Thyroid gland (tissue), 4 donors: ENCODE results near the gene AURKAIP1. TPM values are rescaled to one million over a fixed set of nuclear protein-coding genes. Genes with fewer than 3 reads are reported as not detected.

Experiments used
- DNase-seq, 2 donors: peaks; one replicate each; pipeline ENCODE4 v3.0.0-alpha.2; 2019
- H3K27ac ChIP-seq, 3 donors: fragments of 200-600 bp; sonication (generic); 1 replicate in 2 of 3; 2 replicates in 1 of 3; pipeline ENCODE4 v1.5.1; 2016 to 2019; ENCODE audit warnings: mild to moderate bottlenecking in 1 of 3, moderate library complexity in 1 of 3
- H3K27me3 ChIP-seq: fragments of 200-600 bp; sonication (generic); one replicate; pipeline ENCODE4 v1.5.1; 2019
- H3K36me3 ChIP-seq, 2 donors: fragments of 200-600 bp; sonication (generic); one replicate each; pipeline ENCODE4 v1.5.1; 2016 to 2019
- H3K4me1 ChIP-seq, 2 donors: fragments of 200-600 bp; sonication (generic); one replicate each; pipeline ENCODE4 v1.5.1; 2017 to 2019
- H3K4me3 ChIP-seq, 3 donors: fragments of 200-600 bp; sonication (generic); replicated peaks in 1 of 3; 1 replicate in 2 of 3; 2 replicates in 1 of 3; pipeline ENCODE4 v1.5.1; 2016; ENCODE audit warnings: mild to moderate bottlenecking in 1 of 3
- H3K9me3 ChIP-seq: fragments of 200-600 bp; sonication (generic); one replicate; pipeline ENCODE4 v1.5.1; 2017
- POLR2A ChIP-seq, 2 donors: fragments of 450-650 bp; IDR thresholded peaks; one replicate each; pipeline ENCODE4 v1.6.1; 2017; ENCODE audit warnings: antibody characterized with exemption in 2 of 2, mild to moderate bottlenecking in 2 of 2, moderate library complexity in 1 of 2
- whole genome bisulfite sequencing, 2 donors: methylation state at CpG; one replicate each; pipeline ENCODE4 v1.1.5; 2017; 5-methylcytosine and 5-hydroxymethylcytosine counted together
- intact Hi-C: fragments of 100-400 bp; cut with DNase I; formaldehyde crosslinking; loops from one replicate; pipeline ENCODE4 v1.15.1; 2023
- total RNA-seq, 4 donors: library from RNA; depleted of rRNA; stranded (reverse); fragments of >200 nt; gene quantifications; one replicate each; pipeline ENCODE4 v1.2.3, GENCODE V29; 2016
- TF ChIP-seq, protein P1 (sequence below), 6 experiments: fragments of 200-600 bp in 3 of 6; fragments of 450-650 bp in 3 of 6; sonication (generic) in 3 of 6; IDR thresholded peaks; one replicate each; pipeline ENCODE4 v1.5.1; 2016 to 2019; ENCODE audit warnings: antibody characterized with exemption in 6 of 6, mild to moderate bottlenecking in 2 of 6, inconsistent platforms in 1 of 6, moderate library complexity in 1 of 6

AURKAIP1 gene
- total RNA-seq, 4 donors from 2014 or later = 73.8 to 198 (median 105) TPM

DNA sequence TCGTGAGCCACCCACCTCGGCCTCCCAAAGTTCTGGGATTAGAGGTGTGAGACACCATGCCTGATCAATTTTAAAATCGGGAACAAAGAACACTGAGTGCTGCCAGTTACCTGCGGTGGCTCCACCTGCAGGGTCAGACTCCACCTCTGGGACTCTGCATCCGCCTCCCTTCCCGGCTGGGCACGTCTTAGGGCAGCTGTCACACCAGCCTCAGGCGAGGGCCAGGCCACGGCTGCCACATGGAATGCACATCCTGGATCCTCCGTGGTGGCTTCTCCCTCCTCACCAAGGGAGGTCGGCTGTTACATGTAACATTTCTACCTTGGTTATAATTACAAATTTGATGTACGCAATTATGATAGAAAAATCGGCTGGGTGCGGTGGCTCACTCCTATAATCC, 10.7 kb downstream of the AURKAIP1 start:
- 81% methylated on average over 12 to 14 of the region's 14 CpGs for WGBS, 2 donors
- no peaks in the 10 kb centered on the region for H3K36me3 ChIP-seq
- intact Hi-C loops = no loop called here
- DNase-seq = no peak
- peaks cover 10 to 23% of the 10 kb centered on the region in 2 donors for H3K4me1 ChIP-seq
- no peaks in the 10 kb centered on the region for H3K9me3 ChIP-seq
- no peak overlapping the region for H3K4me3 ChIP-seq
- H3K27me3 ChIP-seq = no peaks in the 10 kb centered on the region
- H3K27ac ChIP-seq = no peak overlapping the region
- TF ChIP-seq, protein P1, sequence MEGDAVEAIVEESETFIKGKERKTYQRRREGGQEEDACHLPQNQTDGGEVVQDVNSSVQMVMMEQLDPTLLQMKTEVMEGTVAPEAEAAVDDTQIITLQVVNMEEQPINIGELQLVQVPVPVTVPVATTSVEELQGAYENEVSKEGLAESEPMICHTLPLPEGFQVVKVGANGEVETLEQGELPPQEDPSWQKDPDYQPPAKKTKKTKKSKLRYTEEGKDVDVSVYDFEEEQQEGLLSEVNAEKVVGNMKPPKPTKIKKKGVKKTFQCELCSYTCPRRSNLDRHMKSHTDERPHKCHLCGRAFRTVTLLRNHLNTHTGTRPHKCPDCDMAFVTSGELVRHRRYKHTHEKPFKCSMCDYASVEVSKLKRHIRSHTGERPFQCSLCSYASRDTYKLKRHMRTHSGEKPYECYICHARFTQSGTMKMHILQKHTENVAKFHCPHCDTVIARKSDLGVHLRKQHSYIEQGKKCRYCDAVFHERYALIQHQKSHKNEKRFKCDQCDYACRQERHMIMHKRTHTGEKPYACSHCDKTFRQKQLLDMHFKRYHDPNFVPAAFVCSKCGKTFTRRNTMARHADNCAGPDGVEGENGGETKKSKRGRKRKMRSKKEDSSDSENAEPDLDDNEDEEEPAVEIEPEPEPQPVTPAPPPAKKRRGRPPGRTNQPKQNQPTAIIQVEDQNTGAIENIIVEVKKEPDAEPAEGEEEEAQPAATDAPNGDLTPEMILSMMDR (IDR thresholded peaks at IDR 0.05) = no peak
- TF ChIP-seq POLR2A (IDR thresholded peaks at IDR 0.05) = no peak

DNA sequence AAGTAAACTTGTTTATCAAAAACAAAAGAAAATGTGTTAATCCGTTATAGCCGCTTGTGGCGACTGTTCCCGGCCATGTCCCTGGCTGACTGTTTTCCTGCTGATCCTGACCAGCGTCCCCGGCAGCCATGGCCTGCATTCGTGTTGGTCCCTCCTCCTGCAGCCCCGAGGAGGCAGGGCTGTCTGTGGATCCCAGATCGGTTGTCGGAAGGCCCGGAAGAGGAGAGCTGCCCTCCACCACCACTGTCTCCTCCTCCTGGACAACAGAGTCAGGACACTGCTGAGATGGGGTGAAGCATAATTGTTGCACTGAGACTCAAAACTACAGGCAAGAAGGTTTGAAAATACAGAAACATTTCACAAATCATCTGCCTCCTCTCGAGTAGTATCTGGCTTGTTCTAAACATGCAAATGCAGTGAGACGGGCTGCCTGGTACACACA, 13.0 kb downstream of the AURKAIP1 start:
- no peaks in the 10 kb centered on the region for H3K36me3 ChIP-seq
- H3K4me3 ChIP-seq = no peak overlapping the region
- TF ChIP-seq, protein P1 (IDR thresholded peaks at IDR 0.05) = no peak
- no peak for TF ChIP-seq POLR2A (IDR thresholded peaks at IDR 0.05)
- H3K27me3 ChIP-seq = no peaks in the 10 kb centered on the region
- 28 to 30% methylated on average over 9 to 13 of the region's 13 CpGs for WGBS, 2 donors
- no peaks in the 10 kb centered on the region for H3K9me3 ChIP-seq
- no peak for DNase-seq
- intact Hi-C loops = no loop called here
- H3K4me1 ChIP-seq = peaks cover 28 to 45% of the 10 kb centered on the region in 2 donors
- H3K27ac ChIP-seq = peak overlapping the region in 1 of 3 donors; percentile 44

DNA sequence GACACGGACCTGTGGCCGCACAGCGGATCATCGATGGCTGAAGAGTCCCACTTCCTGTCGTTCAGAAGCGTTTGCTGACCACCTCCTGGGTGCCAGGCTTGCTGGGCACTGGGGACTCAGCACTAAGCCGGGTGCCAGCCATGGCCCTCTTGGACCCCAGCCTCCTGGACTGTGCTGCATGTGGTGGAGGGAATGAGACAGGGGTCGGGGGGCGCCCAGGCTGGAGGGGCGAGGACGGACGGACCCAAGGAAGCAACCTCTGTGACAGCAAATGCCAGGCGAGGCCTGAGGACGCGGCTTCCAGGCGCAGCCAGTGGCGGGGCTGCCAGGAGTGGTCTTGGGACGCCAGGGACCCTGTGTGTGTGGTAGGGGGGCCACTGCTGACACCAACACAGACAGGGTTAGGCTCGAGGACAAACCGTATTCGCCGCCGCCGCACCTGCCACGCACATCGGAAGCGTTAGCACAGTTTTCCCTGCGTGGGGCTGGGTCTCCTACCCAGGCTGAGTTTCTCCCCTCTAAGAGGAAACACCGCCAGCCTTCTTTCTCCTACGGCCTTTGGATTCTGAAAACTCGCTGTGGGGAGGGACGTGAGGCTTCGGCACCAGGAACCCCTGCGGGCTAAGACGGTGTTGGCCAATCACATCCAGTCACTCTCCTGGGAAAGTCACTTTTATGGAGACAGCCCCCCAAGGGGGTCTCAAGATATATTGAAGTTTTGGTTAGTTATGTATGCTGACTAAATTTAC, 13.6 kb downstream of the AURKAIP1 start:
- Histone ChIP-seq H3K27me3 (no peaks in the 10 kb centered on the region), H3K4me1 (peaks cover 34 to 51% of the 10 kb centered on the region in 2 donors), H3K27ac (peak overlapping the region in 1 of 3 donors; percentile 44), H3K4me3 (no peak overlapping the region), H3K36me3 (no peaks in the 10 kb centered on the region), H3K9me3 (no peaks in the 10 kb centered on the region)
- TF ChIP-seq POLR2A (IDR thresholded peaks at IDR 0.05) = no peak
- TF ChIP-seq, protein P1 (IDR thresholded peaks at IDR 0.05) = no peak
- intact Hi-C loops = no loop called here
- no peak for DNase-seq
- 79% methylated on average over 27 of the region's 35 CpGs for WGBS, 2 donors

DNA sequence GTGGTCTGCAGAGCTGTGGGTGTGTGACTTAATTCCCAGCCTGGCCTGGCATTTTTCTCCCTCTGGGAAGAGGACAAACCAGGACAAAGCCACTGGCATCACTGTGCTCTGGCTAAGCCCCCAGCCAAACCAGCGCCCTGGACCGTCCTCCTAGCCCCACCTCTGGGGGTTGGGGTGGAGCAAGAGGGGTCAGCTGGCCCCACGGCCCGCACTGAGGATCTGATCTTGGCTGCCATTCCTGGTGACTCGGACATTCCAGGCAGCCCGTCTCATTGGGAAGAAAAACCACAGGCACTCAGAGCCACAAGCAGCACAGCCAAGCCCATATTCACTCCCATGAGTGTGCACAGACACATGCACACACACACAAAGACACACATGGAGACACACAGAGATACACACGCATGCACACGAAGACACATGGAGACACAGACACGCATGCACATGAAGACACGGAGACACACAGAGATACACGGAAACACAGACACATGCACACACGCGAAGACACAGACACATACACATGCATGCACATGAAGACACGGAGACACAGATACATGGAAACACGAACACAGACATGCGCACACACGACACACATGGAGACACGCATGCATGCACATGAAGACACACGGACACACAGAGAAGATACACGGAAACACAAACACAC, 14.4 kb downstream of the AURKAIP1 start:
- no peaks in the 10 kb centered on the region for H3K36me3 ChIP-seq
- peak in 1 of 2 donors; percentile 47 for DNase-seq
- H3K4me3 ChIP-seq = no peak overlapping the region
- TF ChIP-seq, protein P1 (IDR thresholded peaks at IDR 0.05) = no peak
- no peak for TF ChIP-seq POLR2A (IDR thresholded peaks at IDR 0.05)
- H3K9me3 ChIP-seq = no peaks in the 10 kb centered on the region
- peak overlapping the region in 2 of 3 donors; percentile 86 to 87 for H3K27ac ChIP-seq
- no peaks in the 10 kb centered on the region for H3K27me3 ChIP-seq
- WGBS, 2 donors = 71 to 76% methylated on average over 17 to 19 of the region's 20 CpGs
- intact Hi-C loops = no loop called here
- H3K4me1 ChIP-seq = peaks cover 40 to 59% of the 10 kb centered on the region in 2 donors
